SK-N-SH (cell line): ENCODE results near the gene IQSEC3.

Source experiments
- CHD2 ChIP-seq: fragments of 150-350 bp; IDR thresholded peaks from 2 replicates; pipeline ENCODE4 v1.6.1; 2018; ENCODE audit warnings: low read length; ENCODE audit not compliant: partially characterized antibody
- CTCF ChIP-seq: fragments of 200-600 bp; sonication (generic); IDR thresholded peaks from 2 replicates; pipeline ENCODE4 v1.6.1; 2017; ENCODE audit warnings: antibody characterized with exemption, mild to moderate bottlenecking, moderate library complexity
- EP300 ChIP-seq, 2 experiments: IDR thresholded peaks; 2 replicates each; pipeline versions ENCODE4 v1.4.0 to v1.6.1; 2012; ENCODE audit warnings: borderline replicate concordance in 1 of 2, low read depth in 1 of 2, low read length in 1 of 2
- FOXM1 ChIP-seq: IDR thresholded peaks from 2 replicates; pipeline ENCODE4 v1.4.0; 2012; ENCODE audit warnings: low read depth, mild to moderate bottlenecking
- GABPA ChIP-seq: IDR thresholded peaks from 2 replicates; pipeline ENCODE4 v1.4.0; 2012; ENCODE audit warnings: low read depth, mild to moderate bottlenecking
- POLR2AphosphoS5 ChIP-seq: IDR thresholded peaks from 2 replicates; pipeline ENCODE4 v1.6.1; 2012; ENCODE audit warnings: low read depth, low read length
- RAD21 ChIP-seq: IDR thresholded peaks from 2 replicates; pipeline ENCODE4 v1.6.1; 2012; ENCODE audit warnings: mild to moderate bottlenecking, low read length
- RCOR1 ChIP-seq: fragments of 150-350 bp; IDR thresholded peaks from 2 replicates; pipeline ENCODE4 v1.6.1; 2017; ENCODE audit warnings: antibody characterized with exemption, low read length
- REST ChIP-seq: IDR thresholded peaks from 2 replicates; pipeline ENCODE4 v1.6.1; 2012; ENCODE audit warnings: mild to moderate bottlenecking, low read depth, low read length, moderate library complexity
- RXRA ChIP-seq: IDR thresholded peaks from 2 replicates; pipeline ENCODE4 v1.4.0; 2012; ENCODE audit warnings: low read depth, mild to moderate bottlenecking, borderline replicate concordance
- USF2 ChIP-seq: fragments of 150-350 bp; IDR thresholded peaks from 2 replicates; pipeline ENCODE4 v1.6.1; 2017; ENCODE audit warnings: antibody characterized with exemption, low read length, low read depth, borderline replicate concordance
- YY1 ChIP-seq: IDR thresholded peaks from 2 replicates; pipeline ENCODE4 v1.4.0; 2012; ENCODE audit warnings: low read depth, mild to moderate bottlenecking

GRCh38 chr12:102879-103168 is 36.3 kb downstream of the IQSEC3 start:
- no peak for TF ChIP-seq RCOR1
- TF ChIP-seq GABPA, result no peak
- no peak for TF ChIP-seq CHD2
- TF ChIP-seq CTCF, result no peak
- no peak for TF ChIP-seq FOXM1
- TF ChIP-seq USF2, result no peak
- TF ChIP-seq RXRA, result no peak
- no peak for TF ChIP-seq YY1
- TF ChIP-seq RAD21, result no peak
- TF ChIP-seq EP300 (IDR thresholded peaks at IDR 0.05; ENCODE audit: borderline replicate concordance in 1 of 2, low read depth in 1 of 2, low read length in 1 of 2), result no peak
- no peak for TF ChIP-seq REST
- no peak for TF ChIP-seq POLR2AphosphoS5
